ENCODE results near the gene LPCAT2. TPM values are rescaled to one million over a fixed set of nuclear protein-coding genes. Genes with fewer than 3 reads are reported as not detected.

The LPCAT2 gene
- polyA plus RNA-seq, 12 donors: 15.1 to 35.7 (median 24.7) TPM; not detected in 1

- DNase-seq: peak; percentile 89
Observed at GRCh38 chr16:55478827-55479429, 29.9 kb upstream of the LPCAT2 start, which contains the start of gene MMP2. TSS of gene MMP2 (plus strand) at chr16:55479198. CDS start at chr16:55479480, 282 bp downstream.

- no peak for DNase-seq
Observed at GRCh38 chr16:55479430-55480140, 29.3 kb upstream of the LPCAT2 start.

DNA sequence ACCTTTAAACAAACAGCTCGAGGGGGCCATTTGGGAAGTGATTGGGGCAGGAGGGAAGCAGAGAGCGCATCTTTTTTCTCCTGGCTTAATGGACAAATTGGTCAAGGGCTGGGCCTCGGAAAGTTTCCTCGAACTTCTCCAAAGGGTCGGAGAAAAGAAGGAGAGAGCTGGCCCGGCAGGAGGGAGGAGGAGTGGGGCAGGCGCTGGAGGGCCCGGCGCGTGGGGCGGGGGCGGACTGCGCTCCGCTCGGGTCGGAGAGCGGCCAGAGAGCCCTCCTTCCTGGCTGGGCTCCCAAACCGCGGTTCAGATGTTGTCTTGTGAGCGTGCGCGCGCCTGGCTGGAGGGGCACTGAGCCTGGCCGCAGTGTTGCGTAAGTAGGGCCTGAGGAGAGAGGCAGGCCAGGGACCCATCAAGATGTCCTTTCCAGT lies 28.6 kb upstream of the LPCAT2 start:
- peak; percentile 90 for DNase-seq

DNA sequence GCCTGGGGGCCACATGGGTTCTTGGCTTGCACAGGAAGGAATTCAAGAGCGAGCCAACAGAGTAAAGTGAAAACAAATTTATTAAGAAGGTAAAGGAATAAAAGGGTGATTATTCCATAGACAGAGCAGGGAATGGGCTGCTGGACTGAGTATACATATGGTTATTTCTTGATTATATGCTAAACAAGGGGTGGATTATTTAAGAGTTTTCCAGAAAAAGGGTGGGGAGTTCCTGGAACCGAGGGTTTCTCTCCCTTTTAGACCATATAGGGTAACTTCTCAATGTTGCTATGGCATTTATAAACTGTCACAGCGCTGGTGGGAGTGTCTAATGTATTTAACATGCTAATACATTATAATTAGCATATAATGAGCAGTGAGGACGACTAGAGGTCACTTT lies 27.8 kb upstream of the LPCAT2 start:
- no peak for DNase-seq

DNA sequence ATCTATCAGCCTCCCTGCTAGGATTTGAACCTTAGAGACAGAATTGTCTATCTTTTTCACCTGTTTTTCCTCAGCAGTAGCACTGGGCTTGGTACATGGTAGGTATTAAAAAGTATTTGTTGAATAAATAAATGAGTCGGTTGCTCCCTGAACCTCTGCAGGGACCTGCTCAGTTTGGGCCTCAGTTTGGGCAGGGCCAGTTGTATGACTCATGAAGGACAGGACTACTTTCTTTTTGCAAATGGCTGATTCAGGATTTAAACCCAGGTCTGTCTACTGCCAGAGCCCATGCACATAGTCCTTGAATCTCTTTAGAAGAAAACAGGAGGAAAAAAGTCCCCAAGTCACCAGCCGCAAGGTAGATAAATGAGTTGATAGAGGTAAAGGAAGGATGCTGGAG lies 26.8 kb upstream of the LPCAT2 start:
- no peak for DNase-seq

DNA sequence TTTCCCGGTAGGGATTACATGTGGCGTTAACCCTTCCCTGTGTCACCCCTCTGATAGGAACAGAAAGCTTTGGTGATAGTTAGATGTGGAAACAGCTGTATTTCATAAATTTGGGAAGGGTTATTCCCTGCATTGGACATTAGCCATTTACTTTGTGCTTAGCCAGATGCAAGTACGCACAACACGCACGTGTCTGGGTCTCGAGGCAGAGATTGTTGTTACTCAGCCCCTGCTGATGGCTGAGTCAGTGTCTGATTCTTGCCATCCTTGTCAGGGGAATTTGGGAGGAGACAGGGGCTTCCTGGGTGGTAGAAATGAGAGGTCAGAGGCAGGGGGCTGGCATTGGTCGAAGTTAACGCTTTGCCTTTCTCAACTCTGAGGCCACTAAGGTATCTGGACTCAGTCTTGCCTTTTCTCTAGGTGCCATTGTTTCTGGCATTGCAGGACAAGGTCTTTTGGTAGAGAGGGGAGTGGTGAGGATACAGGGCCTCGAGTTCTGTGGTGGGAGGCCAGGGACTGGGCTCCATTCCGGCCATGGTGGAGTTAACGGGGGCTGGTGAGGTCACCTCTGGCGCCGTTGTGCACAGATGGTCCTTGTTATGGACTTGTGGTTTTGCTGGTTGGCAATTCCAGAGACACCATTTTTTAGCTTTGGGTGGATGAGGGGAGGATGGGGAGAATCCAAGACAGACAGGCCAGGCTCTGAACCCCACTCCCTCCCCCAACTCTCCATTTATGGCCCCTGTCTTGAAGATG lies 21.6 kb upstream of the LPCAT2 start:
- DNase-seq: no peak

GRCh38 chr16:55488306-55488705 lies 20.6 kb upstream of the LPCAT2 start:
- DNase-seq: no peak

DNA sequence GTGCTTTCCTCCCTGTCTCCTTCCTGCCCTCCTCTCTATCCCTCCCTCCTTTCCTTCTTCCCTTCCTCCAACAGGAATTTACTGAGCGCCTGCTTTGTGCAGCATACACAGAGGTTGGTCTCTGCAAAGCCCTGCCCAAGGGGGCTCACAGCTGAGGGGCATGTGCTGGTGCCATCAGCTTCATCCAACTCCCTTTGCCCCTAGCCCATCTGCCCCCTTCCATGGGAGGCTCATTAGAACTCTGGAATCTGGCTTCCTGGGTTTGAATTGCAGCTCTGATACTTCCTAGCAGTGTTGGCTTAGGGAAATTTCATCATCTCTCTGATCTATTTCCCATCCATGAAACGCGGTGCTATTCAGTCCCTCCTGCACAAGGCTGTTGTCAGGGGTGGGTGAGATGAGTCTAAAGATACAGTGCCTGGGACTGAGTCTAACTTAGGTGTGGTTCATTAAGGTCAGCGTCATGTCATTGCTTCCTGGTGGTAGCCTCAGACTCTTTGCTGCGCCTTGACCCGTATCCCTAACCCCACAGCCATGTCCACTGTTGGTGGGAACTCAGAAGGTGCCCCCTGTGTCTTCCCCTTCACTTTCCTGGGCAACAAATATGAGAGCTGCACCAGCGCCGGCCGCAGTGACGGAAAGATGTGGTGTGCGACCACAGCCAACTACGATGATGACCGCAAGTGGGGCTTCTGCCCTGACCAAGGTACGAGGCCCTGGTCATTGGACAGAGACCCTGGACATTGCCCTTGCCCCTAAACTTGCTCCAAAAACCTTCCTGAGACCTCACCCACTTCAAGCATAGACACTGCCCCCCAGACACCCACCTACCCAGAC lies 19.5 kb upstream of the LPCAT2 start:
- no peak for DNase-seq

DNA sequence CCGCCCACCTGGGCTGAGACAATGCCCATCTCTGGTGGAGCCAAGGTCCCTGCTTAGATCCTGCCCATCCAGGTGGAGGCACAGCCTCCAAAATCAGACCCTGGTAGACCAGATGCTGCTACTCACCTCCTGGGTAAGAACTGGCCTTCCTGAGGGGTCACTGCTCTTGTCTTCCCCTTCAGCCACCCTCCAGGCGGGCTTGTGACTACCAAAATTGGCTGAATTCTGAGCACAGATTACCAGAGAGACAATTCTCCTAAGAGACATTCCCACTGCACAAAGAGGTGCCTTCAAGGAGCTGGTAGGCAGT lies 19.0 kb upstream of the LPCAT2 start:
- no peak for DNase-seq

DNA sequence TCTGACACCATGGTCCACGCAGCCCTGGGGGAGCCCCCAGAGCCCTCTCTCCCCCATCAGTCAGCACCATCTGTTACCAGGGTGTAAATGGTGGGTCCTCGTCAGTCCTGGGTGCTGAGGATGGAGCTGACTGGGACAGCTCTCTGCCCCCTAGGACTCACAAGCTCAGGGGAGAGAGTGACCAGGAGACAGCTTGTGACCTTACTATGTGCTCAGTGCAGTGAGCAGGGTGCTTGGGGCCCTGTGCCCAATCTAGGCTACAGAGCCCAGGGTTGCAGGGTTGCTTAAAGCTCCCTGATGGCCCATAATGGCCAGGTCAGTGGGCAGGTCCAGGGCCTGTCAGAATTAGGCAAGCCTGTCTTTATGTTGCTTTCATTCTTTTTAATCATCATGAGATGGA lies 18.6 kb upstream of the LPCAT2 start:
- no peak for DNase-seq

DNA sequence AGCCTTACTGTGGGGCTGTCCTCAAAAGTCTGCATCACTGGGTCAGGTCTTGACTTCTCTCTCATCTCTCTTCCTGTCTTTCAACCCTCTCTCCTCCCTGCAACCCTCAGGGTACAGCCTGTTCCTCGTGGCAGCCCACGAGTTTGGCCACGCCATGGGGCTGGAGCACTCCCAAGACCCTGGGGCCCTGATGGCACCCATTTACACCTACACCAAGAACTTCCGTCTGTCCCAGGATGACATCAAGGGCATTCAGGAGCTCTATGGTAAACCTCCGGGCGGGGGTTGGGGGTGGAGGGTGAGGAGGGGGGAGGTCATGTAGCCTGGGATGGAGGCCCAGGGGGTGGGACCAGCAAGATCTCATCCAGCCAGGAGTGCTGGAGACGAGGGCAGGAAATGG lies 17.2 kb upstream of the LPCAT2 start:
- DNase-seq: no peak

GRCh38 chr16:55492756-55493380 lies 16.0 kb upstream of the LPCAT2 start:
- no peak for DNase-seq

DNA sequence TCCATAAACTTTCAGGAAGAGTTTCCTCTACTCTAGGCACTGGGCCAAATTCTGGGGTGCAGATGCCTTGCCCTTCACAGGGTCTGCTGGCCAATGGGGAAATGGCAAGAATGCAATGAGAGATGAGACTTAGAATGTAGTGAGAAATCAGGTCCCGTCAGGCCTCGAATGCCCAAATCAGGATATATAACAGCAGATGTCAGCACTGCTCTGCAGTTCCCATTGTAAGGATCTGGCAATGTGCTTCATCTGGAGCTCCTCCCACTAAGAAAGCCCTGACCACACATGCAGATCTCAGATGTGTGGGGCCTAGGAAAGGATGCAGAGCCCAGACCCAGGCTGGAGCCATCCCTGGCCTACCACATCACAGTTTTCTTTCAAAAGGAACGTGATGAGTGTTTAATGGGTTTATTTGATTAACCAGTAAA lies 13.9 kb upstream of the LPCAT2 start:
- DNase-seq: peak; percentile 91

DNA sequence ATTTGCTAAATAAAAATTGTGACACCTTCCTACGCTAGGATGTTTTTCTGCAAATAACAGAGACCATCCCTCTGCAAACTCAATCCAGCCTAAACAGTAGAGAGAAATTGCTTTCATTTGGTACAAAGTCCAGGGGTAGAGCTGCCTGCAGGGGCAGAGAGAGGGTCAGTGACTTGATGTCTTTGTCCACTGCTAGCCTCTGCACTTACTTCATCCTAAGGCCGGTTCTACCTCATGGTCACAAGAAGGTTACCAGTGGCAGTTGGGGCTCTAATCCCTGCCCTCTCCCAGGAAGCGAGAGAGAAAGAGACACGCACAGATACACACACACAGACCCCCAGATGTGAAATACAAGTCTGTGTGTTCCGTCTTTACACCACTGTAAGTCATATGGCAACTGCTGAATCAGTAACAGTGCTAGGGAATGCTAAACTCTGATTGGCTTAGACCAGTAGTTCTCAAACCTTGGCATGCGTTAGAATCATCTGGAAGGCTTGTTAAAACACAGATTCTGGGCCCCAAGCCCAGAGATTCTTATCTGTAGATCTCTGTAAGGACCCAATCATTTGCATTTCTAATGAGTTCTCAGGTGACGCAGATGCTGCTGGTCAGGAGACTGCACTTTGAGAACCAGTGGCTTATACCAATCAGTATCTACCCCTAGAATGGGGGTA lies 13.1 kb upstream of the LPCAT2 start:
- DNase-seq: no peak

DNA sequence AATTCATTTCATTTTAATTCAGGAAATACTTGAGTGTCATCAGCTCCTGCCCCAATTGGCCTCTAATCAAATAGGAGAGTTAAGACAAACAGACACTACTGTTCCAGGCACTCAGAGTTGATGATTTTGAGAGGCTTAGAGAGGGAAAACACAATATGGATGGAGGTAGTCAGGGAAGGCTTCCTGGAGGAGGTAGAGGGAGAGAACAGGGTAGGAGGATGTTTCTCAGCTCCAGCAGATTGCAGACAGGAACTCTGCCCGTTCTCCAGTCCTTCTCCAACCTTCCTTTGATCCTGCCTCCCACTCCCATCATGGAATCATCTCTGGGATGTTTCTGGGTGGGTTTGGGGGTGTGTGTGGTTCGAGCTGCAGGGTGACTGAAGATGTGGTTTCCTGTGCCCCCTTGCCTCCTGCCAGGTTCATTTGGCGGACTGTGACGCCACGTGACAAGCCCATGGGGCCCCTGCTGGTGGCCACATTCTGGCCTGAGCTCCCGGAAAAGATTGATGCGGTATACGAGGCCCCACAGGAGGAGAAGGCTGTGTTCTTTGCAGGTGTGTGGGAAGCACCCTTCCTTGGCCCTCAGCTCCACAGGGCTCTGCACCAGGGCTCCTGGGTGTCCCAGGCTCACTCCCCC lies 12.2 kb upstream of the LPCAT2 start:
- no peak for DNase-seq

GRCh38 chr16:55497558-55497957 lies 11.3 kb upstream of the LPCAT2 start:
- DNase-seq: no peak

DNA sequence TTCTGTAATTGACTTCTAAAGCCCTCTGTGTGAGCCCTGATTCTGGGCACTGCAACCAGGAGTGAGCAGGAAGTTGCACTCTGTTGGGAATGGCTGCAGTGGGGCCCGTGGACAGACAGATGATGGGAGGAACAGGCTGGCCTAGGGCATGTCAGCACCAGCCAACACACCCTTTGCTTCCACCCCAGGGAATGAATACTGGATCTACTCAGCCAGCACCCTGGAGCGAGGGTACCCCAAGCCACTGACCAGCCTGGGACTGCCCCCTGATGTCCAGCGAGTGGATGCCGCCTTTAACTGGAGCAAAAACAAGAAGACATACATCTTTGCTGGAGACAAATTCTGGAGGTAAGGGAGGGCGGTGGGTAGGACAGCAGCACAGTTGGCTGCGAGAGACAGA lies 10.8 kb upstream of the LPCAT2 start:
- no peak for DNase-seq

GRCh38 chr16:55499281-55499680 lies 9.6 kb upstream of the LPCAT2 start:
- no peak for DNase-seq

GRCh38 chr16:55499951-55500529 lies 8.8 kb upstream of the LPCAT2 start:
- no peak for DNase-seq

DNA sequence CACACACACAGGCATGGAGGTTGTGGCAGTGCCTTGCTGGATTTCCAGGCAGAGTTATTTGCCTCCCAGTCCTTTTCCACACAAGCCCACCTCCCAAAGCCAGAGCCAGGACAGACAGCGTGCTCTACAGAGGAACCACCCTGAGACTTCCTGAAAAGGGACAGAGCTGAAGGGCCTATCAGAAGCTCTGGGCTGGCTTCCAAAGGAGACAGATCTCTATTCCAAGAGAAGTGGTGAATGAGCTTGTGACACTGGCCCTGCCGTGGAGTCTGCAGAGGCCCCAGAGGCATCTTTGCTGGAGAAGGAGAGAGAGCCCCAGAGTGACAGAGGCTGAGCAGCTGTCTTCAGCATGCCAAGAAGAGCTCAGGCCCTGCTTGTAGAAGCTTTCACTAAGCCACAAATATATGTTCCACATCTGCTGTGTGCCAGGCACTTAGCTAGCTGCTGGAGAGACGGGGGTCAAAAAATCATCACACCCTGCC lies 8.3 kb upstream of the LPCAT2 start:
- peak; percentile 81 for DNase-seq
